ENCODE results near the gene PHTF1.

- TF ChIP-seq ZFX (IDR thresholded peaks at IDR 0.05) = no peak
- no peak for TF ChIP-seq CTCF (conservative IDR thresholded peaks at IDR 0.05)
Measured at GRCh38 chr1:113701429-113701828, 57.9 kb downstream of the PHTF1 start.

Data from C4-2B (cell line).